ENCODE results near the gene SLF2. TPM values are rescaled to one million over a fixed set of nuclear protein-coding genes. Genes with fewer than 3 reads are reported as not detected.

SLF2 gene
- total RNA-seq, 1 donor = 39.1 TPM

DNA sequence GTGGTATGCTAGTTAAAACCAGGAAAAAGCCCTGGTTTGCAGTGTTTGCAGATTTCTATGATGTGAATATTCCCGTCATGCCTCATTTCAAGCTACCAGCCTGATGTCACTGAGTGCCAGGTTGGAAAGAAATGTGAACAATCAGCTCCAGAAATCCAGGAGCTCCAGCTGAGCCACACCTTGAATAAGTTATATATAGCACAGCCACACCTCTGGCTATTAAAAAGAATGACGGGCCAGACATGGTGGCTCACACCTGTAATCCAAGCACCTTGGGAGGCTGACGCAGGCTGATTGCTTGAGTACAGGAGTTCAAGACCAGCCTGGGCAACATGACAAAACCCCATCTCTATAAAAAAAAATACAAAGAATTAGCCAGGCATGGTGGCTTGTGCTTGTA is 18.7 kb upstream of the SLF2 start:
- peaks cover 3% of the 10 kb centered on the region for H3K27me3 ChIP-seq (ENCODE audit: insufficient read depth, low read length)
- no peaks in the 10 kb centered on the region for H3K9me3 ChIP-seq (ENCODE audit: low read depth, low read length)
- no peak overlapping the region for H2AFZ ChIP-seq (ENCODE audit: low read length)
- H3K36me3 ChIP-seq (ENCODE audit: insufficient read depth, low read length) = no peaks in the 10 kb centered on the region
- H3K27ac ChIP-seq (ENCODE audit: low read depth, low read length) = no peak overlapping the region
- TF ChIP-seq, protein P1, sequence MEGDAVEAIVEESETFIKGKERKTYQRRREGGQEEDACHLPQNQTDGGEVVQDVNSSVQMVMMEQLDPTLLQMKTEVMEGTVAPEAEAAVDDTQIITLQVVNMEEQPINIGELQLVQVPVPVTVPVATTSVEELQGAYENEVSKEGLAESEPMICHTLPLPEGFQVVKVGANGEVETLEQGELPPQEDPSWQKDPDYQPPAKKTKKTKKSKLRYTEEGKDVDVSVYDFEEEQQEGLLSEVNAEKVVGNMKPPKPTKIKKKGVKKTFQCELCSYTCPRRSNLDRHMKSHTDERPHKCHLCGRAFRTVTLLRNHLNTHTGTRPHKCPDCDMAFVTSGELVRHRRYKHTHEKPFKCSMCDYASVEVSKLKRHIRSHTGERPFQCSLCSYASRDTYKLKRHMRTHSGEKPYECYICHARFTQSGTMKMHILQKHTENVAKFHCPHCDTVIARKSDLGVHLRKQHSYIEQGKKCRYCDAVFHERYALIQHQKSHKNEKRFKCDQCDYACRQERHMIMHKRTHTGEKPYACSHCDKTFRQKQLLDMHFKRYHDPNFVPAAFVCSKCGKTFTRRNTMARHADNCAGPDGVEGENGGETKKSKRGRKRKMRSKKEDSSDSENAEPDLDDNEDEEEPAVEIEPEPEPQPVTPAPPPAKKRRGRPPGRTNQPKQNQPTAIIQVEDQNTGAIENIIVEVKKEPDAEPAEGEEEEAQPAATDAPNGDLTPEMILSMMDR (IDR thresholded peaks at IDR 0.05; ENCODE audit: extremely low read depth, low read depth, low read length) = no peak
- H3K79me2 ChIP-seq (ENCODE audit: insufficient read depth, low read length) = no peaks in the 10 kb centered on the region
- peaks cover 22% of the 10 kb centered on the region for H3K4me1 ChIP-seq (ENCODE audit: insufficient read depth, low read length)
- no peak overlapping the region for H3K4me3 ChIP-seq (ENCODE audit: insufficient read depth, low read length)
- DNase-seq (ENCODE audit: insufficient read length, low spot score, missing footprints) = no peak
- no peaks in the 10 kb centered on the region for H4K20me1 ChIP-seq (ENCODE audit: insufficient read depth, low read length)
- no peak overlapping the region for H3K4me2 ChIP-seq (ENCODE audit: insufficient read depth, low read length)

DNA sequence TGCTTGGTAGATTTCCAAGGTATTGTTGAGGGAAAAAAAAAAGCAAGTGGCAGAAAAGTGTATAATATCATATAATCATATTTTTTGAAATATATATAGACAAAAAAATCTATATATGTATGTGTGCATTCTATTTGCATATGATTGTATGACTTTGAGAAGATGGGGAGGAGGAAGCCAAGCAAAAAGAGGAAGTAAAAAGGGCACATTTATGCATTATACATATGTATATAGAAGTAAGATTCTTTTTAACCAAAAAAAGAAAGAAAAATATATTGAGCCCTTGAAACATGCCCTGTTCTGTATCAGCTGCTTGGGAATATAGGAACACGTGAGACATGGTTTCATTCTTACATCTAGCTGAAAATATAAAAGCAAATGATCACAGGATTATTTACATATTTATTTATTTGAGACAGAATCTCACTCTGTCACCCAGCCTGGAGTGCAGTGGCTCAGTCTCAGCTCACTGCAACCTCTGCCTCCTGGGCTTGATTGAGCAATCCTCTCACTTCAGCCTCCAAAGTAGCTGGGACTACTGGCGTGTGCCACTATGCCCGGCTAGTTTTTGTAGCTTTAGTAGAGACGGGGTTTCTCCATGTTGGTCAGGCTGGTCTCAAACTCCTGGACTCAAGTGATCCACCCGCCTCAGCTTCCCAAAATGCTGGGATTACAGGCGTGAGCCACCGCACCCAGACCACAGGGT is 18.0 kb upstream of the SLF2 start:
- DNase-seq (ENCODE audit: insufficient read length, low spot score, missing footprints) = no peak
- H3K9me3 ChIP-seq (ENCODE audit: low read depth, low read length) = no peaks in the 10 kb centered on the region
- H3K36me3 ChIP-seq (ENCODE audit: insufficient read depth, low read length) = no peaks in the 10 kb centered on the region
- TF ChIP-seq, protein P1 (IDR thresholded peaks at IDR 0.05; ENCODE audit: extremely low read depth, low read depth, low read length) = no peak
- H3K4me2 ChIP-seq (ENCODE audit: insufficient read depth, low read length) = no peak overlapping the region
- H2AFZ ChIP-seq (ENCODE audit: low read length) = no peak overlapping the region
- H3K27me3 ChIP-seq (ENCODE audit: insufficient read depth, low read length) = peaks cover 3% of the 10 kb centered on the region
- H4K20me1 ChIP-seq (ENCODE audit: insufficient read depth, low read length) = no peaks in the 10 kb centered on the region
- no peak overlapping the region for H3K27ac ChIP-seq (ENCODE audit: low read depth, low read length)
- no peaks in the 10 kb centered on the region for H3K79me2 ChIP-seq (ENCODE audit: insufficient read depth, low read length)
- H3K4me1 ChIP-seq (ENCODE audit: insufficient read depth, low read length) = peaks cover 18% of the 10 kb centered on the region
- H3K4me3 ChIP-seq (ENCODE audit: insufficient read depth, low read length) = no peak overlapping the region

DNA sequence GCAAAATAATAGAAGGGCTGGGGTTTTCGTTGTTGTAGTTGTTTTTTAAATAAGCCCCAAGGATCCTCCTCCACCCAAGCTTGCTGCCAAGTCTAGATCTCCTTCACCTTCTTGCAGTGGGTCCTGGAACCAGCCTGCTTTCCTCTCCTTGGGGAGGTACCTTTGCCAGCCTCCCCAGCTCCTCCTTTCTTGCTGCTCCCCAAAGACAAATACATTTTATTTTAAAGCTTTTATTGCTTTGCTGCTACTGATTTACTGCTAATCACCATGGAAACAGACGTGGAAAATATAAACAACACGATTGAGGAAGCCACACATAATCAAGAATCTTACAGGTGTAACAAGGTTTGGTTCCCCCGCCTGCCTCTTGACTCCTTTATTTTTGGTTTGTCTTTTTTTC is 17.4 kb upstream of the SLF2 start:
- Histone ChIP-seq H3K36me3 (ENCODE audit: insufficient read depth, low read length) (no peaks in the 10 kb centered on the region), H3K27ac (ENCODE audit: low read depth, low read length) (no peak overlapping the region), H3K27me3 (ENCODE audit: insufficient read depth, low read length) (peaks cover 3% of the 10 kb centered on the region), H2AFZ (ENCODE audit: low read length) (no peak overlapping the region), H3K9me3 (ENCODE audit: low read depth, low read length) (no peaks in the 10 kb centered on the region), H4K20me1 (ENCODE audit: insufficient read depth, low read length) (no peaks in the 10 kb centered on the region), H3K4me1 (ENCODE audit: insufficient read depth, low read length) (peaks cover 12% of the 10 kb centered on the region), H3K79me2 (ENCODE audit: insufficient read depth, low read length) (no peaks in the 10 kb centered on the region), H3K4me3 (ENCODE audit: insufficient read depth, low read length) (no peak overlapping the region), H3K4me2 (ENCODE audit: insufficient read depth, low read length) (no peak overlapping the region)
- DNase-seq (ENCODE audit: insufficient read length, low spot score, missing footprints) = no peak
- TF ChIP-seq, protein P1 (IDR thresholded peaks at IDR 0.05; ENCODE audit: extremely low read depth, low read depth, low read length) = no peak

DNA sequence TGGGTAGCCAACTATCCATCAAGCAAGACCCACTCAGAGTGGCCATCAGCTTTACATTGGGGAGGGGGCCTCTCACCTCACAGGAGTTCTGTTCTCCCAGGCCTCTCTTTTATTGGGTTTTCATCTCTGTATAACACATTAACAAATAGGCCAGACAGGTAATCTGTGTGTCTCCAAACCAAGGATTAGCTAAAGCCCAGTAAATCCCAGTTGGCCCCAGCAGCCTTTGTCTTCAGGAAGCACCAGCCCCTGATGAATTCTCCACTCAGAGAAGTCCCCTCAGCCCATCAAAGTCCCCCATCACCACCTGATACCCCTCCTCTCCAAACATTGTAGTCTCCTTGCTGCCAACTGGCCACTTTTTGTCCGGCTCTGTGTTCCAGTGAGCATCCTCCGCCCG is 16.9 kb upstream of the SLF2 start:
- H3K36me3 ChIP-seq (ENCODE audit: insufficient read depth, low read length) = no peaks in the 10 kb centered on the region
- H3K27me3 ChIP-seq (ENCODE audit: insufficient read depth, low read length) = peaks cover 3% of the 10 kb centered on the region
- H3K9me3 ChIP-seq (ENCODE audit: low read depth, low read length) = no peaks in the 10 kb centered on the region
- H3K4me2 ChIP-seq (ENCODE audit: insufficient read depth, low read length) = no peak overlapping the region
- no peak overlapping the region for H3K4me3 ChIP-seq (ENCODE audit: insufficient read depth, low read length)
- H3K4me1 ChIP-seq (ENCODE audit: insufficient read depth, low read length) = peaks cover 8% of the 10 kb centered on the region
- no peak overlapping the region for H2AFZ ChIP-seq (ENCODE audit: low read length)
- TF ChIP-seq, protein P1 (IDR thresholded peaks at IDR 0.05; ENCODE audit: extremely low read depth, low read depth, low read length) = no peak
- no peak overlapping the region for H3K27ac ChIP-seq (ENCODE audit: low read depth, low read length)
- no peaks in the 10 kb centered on the region for H4K20me1 ChIP-seq (ENCODE audit: insufficient read depth, low read length)
- DNase-seq (ENCODE audit: insufficient read length, low spot score, missing footprints) = no peak
- H3K79me2 ChIP-seq (ENCODE audit: insufficient read depth, low read length) = no peaks in the 10 kb centered on the region

Measured in osteoblast (primary cell).